ENCODE results near the gene CBLL2.
"Not testable (repeated sequence)": the region's sequence is repeated elsewhere in the genome, so short reads cannot be mapped to it uniquely, and the experiment has no call there.

CBLL2 gene

DNA sequence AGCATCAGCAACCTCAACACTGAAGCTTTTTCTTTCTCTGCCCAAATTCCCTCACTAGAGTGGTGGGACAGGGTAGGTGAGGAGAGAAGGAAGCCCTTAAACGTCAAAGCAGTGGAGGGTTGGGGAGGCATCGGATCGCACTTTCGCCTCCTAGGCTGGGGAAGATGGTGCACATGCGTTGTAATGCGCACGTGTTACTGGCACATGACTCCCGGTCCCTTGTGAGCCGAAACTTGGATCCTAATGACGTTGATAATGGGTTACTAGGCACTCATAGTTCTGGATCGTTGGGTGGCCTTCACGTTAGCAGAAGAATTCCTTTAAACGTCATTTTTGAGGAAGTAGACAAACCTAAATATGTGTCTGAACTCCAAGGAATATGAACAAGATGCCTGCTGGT is at the start of gene CBLL2:
CBLL2 (plus strand) TSS at position 301 of the 400 bp plus-strand sequence; CDS start at position 380, 79 bp downstream.
- DNase-seq = no peak

DNA sequence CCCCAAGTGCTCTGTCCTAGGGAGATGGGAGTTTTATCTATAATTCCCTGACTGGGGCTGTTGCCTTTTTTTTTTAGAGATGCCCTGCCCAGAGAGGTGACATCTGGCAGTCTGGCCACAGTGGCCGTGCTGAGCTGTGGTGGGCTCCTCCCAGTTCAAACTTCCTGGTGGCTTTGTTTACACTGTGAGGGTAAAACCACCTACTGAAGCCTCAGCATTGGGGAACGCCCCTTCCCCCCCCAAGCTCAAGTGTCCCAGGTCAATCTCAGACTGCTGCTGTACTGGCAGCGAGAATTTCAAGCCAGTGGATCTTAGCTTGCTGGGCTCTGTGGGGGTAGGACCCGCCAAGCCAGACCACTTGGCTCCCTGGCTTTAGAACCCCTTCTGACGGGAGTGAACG is 38.3 kb upstream of the CBLL2 start:
- DNase-seq = no peak

- no peak for DNase-seq
Observed at GRCh38 chrX:22237479-22237878, 35.2 kb upstream of the CBLL2 start.

DNA sequence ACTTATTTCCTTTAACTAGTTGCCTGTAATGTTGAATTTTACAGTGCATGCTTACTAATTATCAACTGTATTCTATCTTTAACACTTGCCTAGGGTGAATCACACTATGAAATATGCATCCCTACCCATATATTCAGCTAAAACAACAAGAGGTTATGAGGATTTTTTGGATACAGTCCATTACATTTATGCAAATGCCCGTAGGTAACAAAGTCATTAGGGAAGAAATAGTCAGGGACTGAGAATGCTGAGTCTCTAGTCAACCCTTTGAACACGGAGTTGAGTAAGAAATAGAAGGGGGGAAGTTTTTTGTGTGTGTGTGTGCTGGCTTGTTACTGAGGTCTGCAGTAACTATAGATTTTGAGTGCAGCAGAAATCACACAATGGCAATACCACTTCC is 26.1 kb upstream of the CBLL2 start:
- DNase-seq = no peak

GRCh38 chrX:22247169-22247568 is 25.5 kb upstream of the CBLL2 start:
- DNase-seq = no peak

- DNase-seq = no peak
Observed at GRCh38 chrX:22248401-22248800, 24.3 kb upstream of the CBLL2 start.

- no peak for DNase-seq
Observed at GRCh38 chrX:22249371-22249770, 23.3 kb upstream of the CBLL2 start.

DNA sequence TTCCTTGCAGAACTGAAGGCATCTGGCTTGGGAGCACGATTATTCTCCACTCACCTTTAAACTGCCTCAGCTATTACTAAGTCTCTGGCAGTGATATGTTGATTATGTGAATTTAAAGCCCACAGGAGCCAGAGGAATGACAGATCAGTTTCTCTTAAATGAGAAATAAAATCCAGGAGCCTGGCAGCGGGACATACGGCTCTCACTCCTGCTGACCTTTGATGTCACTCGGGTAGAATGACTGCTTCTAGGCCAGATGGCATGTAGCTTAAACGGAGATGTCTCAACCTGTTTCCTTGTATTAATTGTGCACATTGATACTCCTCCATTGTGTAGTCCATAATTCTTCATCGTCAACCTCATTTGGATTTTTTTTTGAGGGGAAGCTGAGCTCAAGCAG is 4.0 kb upstream of the CBLL2 start:
- no peak for DNase-seq

DNA sequence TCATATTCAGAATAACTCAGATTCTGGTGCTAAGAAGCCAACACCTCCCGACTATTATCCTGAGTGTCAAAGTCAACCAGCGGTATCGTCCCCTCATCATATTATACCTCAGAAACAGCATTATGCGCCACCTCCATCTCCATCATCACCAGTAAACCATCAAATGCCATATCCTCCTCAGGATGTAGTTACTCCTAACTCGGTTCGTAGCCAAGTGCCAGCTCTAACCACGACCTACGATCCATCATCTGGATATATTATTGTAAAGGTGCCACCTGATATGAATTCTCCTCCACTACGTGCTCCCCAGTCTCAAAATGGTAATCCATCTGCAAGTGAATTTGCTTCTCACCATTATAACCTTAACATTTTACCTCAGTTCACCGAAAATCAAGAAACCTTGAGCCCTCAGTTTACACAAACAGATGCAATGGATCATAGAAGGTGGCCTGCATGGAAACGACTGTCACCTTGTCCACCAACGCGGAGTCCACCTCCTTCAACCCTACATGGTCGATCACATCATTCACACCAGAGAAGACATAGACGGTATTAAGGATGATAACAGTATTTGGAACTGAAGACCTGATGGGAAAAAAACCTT is 1.1 kb downstream of the CBLL2 start:
- no peak for DNase-seq

DNA sequence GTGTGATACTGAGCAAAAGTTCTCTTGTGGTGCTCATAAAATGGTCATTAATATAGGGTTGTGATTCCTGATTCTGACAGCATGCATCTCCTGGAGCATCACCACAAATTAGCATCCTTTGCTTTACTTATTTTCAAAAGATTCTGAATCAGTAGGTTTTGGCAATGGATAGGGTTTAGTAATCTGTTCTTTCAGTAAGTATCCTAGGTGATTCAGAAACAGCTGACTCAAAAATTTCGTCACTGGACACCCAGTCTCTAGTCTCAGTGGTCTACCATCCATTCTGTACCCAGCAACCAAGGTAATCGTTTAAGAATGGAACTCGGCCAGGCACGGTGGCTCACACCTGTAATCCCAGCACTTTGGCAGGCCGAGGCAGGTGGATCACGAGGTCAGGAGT is 4.1 kb downstream of the CBLL2 start:
- no peak for DNase-seq

GRCh38 chrX:22278375-22278774 is 5.7 kb downstream of the CBLL2 start:
- DNase-seq = no peak

DNA sequence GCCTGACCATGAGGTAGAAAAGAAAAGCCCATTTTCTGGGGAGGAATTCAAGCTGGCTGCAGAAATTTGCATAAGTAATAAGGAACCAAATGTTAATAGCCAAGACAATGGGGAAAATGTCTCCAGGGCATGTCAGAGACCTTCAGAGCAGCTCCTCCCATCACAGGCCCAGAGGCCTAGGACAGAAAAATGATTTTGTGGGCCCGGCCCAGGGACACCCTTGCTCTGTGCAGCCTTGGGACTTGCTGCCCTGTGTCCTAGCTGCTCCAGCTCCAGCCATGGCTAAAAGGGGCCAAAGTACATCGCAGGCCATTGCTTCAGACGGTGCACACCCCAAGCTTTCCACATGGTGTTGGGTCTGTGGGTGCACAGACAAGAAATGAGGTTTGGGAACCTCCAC is 16.5 kb downstream of the CBLL2 start:
- DNase-seq = not testable (repeated sequence)

DNA sequence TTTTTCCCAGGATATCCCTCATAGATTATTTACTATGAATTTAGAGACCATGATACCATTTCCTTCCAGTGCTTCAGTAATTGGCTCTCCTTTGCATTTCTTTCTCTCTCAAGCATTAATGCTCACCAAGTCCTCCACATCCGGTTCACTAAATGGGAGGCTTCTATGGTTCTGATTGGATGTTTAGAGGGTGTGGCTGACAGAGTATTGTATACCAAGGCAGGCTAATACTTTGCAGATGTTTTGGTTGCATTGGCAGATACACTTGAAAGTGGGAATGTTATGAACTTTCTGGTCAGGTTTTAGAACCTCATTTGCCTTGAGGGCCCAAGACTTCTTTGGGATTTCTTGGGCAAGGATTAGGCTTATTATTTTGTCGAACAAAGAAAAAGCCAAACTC is 24.2 kb downstream of the CBLL2 start:
- DNase-seq = no peak

DNA sequence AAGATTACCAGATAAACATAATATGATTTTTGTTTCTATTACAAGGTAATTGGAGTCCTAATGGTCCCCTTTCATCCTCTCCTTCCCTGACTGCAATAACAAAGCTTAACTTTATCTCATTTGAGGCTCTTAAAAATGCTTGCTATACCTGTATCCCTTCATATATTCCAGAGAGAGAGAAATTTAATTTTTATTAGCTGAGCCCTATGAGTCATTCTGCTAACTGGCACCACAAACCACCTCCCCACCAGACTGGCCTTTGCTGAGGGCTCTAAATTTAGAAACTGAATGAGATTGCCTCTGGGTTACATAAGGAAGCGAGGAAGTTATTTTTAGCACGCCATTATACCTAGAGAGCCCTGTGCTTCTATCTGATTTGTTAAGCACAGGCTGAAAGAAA is 27.4 kb downstream of the CBLL2 start:
- DNase-seq = peak in 1 of 56 donors; percentile 1

DNA sequence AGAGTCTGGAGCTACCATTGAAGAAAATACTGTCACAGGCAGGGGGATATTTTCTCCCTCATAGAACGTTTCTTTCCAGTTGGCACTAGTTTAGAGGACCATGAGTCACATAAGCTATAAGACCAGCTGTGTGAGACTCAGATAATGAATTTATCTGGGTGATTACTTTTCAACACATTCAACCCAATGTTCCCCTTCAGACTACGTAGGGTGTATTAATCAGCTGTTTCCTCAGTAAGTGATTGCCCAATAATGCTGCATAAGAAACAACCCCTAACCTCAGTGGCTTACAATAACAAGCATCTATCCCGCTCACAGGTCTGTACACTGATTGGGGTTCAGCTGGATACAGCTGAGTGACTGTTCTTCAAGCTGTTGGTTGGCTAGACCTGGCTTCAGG is 38.1 kb downstream of the CBLL2 start:
- DNase-seq = no peak

DNA sequence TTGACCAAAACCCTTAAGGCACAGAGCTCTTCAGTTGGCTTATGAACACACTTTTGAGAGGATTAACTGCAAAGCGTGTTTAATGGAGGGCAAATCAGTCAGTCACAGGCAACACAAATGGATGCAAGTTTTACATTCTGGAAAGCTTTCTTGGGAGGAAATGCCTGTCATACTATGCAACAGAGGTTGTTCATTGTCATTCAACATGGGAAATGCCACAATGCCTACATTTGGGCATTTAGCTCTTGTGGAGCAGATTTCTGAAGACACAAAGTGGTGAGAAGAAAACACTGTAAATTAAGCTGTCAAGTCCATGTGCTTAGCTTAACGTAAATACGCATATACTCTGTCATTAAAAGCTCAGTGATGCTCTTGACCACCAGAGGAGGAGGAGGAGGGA is 41.1 kb downstream of the CBLL2 start:
- no peak for DNase-seq

GRCh38 chrX:22314211-22314610 is 41.5 kb downstream of the CBLL2 start:
- DNase-seq = no peak

GRCh38 chrX:22314692-22315091 is 42.0 kb downstream of the CBLL2 start:
- peak in 1 of 56 donors; percentile 1 for DNase-seq

DNA sequence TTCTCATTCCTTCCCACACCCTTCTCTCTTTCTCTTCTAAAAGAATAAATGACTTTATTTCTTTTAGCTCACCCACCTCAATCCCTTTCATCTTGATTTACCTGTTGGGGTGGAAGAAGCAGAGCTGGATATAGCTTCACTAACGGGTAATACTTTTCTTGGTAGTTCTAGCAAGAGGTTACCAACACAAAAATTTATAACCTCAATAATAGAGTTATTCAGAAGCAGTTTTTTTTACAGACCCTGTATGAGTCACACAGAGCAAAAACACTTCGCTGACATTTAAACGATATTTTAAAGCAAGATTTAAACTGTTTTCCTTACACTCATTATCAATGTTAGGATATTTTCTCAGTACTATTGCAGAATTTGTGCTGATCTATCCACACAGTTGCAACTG is 42.4 kb downstream of the CBLL2 start:
- no peak for DNase-seq

- no peak for DNase-seq
Observed at GRCh38 chrX:22320236-22320873, 47.6 kb downstream of the CBLL2 start.

- DNase-seq = no peak
Observed at GRCh38 chrX:22323541-22323940, 50.8 kb downstream of the CBLL2 start.
